Activated naive CD8-positive, alpha-beta T cell (primary cell): Measurements from ENCODE around the gene TEX19.
A peak's percentile ranks its signal among the peaks of the same experiment; 100 is the strongest.
"Not testable (repeated sequence)": the region's sequence is repeated elsewhere in the genome, so short reads cannot be mapped to it uniquely, and the experiment has no call there.

Source experiments
- H3K27ac Mint-ChIP-seq: one replicate; pipeline ENCODE4 v1.8.0; 2021; ENCODE audit warnings: mixed read lengths
- H3K27me3 Mint-ChIP-seq: one replicate; pipeline ENCODE4 v1.8.0; 2021; ENCODE audit warnings: mixed read lengths
- H3K36me3 Mint-ChIP-seq: one replicate; pipeline ENCODE4 v1.8.0; 2021; ENCODE audit warnings: mixed read lengths
- H3K4me1 Mint-ChIP-seq: one replicate; pipeline ENCODE4 v1.8.0; 2021; ENCODE audit warnings: low read depth, mixed read lengths
- H3K4me3 Mint-ChIP-seq: one replicate; pipeline ENCODE4 v1.8.0; 2021; ENCODE audit warnings: mild to moderate bottlenecking, mixed read lengths
- H3K9me3 Mint-ChIP-seq: one replicate; pipeline ENCODE4 v1.8.0; 2021; ENCODE audit warnings: low read depth, mixed read lengths

TEX19 gene

GRCh38 chr17:82372249-82373071 lies 13.4 kb downstream of the TEX19 start:
- Mint-ChIP-seq H3K27ac (no peak overlapping the region), H3K36me3 (no peaks in the 10 kb centered on the region), H3K4me3 (peak overlapping the region; percentile 72), H3K4me1 (peaks cover 15% of the 10 kb centered on the region), H3K27me3 (peaks cover 12% of the 10 kb centered on the region), H3K9me3 (no peaks in the 10 kb centered on the region)

DNA sequence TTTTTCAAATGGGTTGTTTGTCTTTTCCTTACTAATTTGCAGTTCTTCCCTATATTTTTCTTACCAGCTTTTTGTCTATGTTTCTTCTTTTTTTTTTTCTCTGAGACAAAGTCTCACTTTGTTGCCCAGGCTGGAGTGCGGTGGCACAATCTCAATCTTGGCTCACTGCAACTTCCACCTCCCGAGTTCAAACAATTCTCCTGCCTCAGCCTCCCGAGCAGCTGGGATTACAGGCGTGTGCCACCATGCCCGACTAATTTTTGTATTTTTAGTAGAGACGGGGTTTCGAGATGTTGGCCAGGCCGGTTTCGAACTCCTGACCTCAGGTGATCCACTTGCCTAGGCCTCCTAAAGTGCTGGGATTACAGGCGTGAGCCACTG lies 14.0 kb downstream of the TEX19 start:
- H3K27me3 Mint-ChIP-seq = peaks cover 12% of the 10 kb centered on the region
- not testable (repeated sequence) for H3K27ac Mint-ChIP-seq, H3K36me3 Mint-ChIP-seq, H3K9me3 Mint-ChIP-seq
- H3K4me1 Mint-ChIP-seq = peaks cover 15% of the 10 kb centered on the region
- peak overlapping the region; percentile 72 for H3K4me3 Mint-ChIP-seq

- H3K9me3 Mint-ChIP-seq = no peaks in the 10 kb centered on the region
- H3K4me3 Mint-ChIP-seq = no peak overlapping the region
- H3K27ac Mint-ChIP-seq = no peak overlapping the region
- peaks cover 15% of the 10 kb centered on the region for H3K4me1 Mint-ChIP-seq
- peaks cover 14% of the 10 kb centered on the region for H3K27me3 Mint-ChIP-seq
- H3K36me3 Mint-ChIP-seq = no peaks in the 10 kb centered on the region
Observed at GRCh38 chr17:82373731-82374625, 14.9 kb downstream of the TEX19 start.

- no peaks in the 10 kb centered on the region for H3K9me3 Mint-ChIP-seq
- H3K27me3 Mint-ChIP-seq = peaks cover 12% of the 10 kb centered on the region
- H3K4me1 Mint-ChIP-seq = peaks cover 13% of the 10 kb centered on the region
- no peak overlapping the region for H3K27ac Mint-ChIP-seq
- no peaks in the 10 kb centered on the region for H3K36me3 Mint-ChIP-seq
- no peak overlapping the region for H3K4me3 Mint-ChIP-seq
Observed at GRCh38 chr17:82374626-82375331, 15.7 kb downstream of the TEX19 start.

GRCh38 chr17:82375359-82376041 lies 16.5 kb downstream of the TEX19 start:
- Mint-ChIP-seq H3K27me3 (peaks cover 16% of the 10 kb centered on the region), H3K36me3 (no peaks in the 10 kb centered on the region), H3K27ac (no peak overlapping the region), H3K4me3 (no peak overlapping the region), H3K4me1 (peaks cover 15% of the 10 kb centered on the region), H3K9me3 (no peaks in the 10 kb centered on the region)

GRCh38 chr17:82376042-82376730 lies 17.1 kb downstream of the TEX19 start:
- Mint-ChIP-seq H3K4me3 (no peak overlapping the region), H3K27me3 (peaks cover 17% of the 10 kb centered on the region), H3K36me3 (no peaks in the 10 kb centered on the region), H3K9me3 (no peaks in the 10 kb centered on the region), H3K4me1 (peaks cover 11% of the 10 kb centered on the region), H3K27ac (no peak overlapping the region)

DNA sequence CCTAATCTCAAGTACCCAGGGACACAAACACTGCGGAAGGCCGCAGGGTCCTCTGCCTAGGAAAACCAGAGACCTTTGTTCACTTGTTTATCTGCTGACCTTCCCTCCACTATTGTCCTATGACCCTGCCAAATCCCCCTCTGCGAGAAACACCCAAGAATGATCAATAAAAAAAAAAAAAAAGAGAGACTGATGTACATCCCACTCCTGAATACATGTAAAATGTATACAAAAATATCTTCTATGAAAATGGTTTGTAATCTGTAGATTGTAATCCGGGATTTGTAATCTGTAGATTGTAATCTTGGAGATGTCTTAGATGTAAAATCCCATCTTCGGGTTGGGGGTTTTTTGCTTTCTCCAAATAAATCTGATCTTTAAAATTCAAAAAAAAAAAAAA lies 18.2 kb downstream of the TEX19 start:
- H3K36me3 Mint-ChIP-seq, H3K27ac Mint-ChIP-seq, H3K9me3 Mint-ChIP-seq, H3K4me3 Mint-ChIP-seq: not testable (repeated sequence)
- peaks cover 13% of the 10 kb centered on the region for H3K4me1 Mint-ChIP-seq
- H3K27me3 Mint-ChIP-seq = peaks cover 23% of the 10 kb centered on the region

DNA sequence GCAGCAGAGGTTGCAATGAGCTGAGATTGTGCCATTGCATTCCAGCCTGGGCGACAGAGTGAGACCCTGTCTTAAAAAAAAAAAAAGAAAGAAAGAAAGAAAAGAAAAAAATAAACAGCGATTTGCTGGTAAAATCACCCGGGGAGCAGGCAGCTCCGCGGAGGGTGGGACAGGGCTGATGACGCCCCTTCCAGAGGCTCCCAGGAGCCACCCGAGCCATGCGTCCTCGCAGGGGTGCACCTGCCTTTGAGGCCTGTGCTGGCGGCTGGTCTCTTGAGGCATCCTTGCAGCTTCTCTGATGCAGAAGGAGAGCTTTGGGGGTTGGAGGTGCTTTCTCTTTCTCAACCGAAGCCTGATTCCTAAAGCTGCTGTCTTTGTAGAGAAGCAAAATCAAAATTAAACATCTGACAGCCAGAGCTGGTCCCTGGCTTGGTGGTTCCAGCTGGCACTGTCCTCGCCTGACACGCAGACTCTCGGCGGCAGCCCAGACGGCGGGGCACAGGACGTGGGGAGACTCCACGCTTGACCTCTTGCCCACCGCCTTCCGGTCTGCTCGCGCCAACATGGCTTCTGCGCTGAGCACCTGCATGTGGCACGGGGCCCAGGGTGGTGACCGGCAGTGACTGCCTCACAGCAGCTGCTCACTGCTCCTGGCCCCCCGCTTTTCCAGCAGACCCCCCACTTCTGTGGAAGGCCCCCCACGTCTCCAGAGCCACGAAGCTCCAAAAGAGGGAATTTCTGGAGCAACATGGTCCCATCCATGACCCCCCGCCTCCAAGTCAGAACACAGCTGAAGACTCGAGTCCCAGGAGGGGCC lies 19.1 kb downstream of the TEX19 start:
- Mint-ChIP-seq H3K4me1 (peaks cover 7% of the 10 kb centered on the region), H3K36me3 (no peaks in the 10 kb centered on the region), H3K27ac (no peak overlapping the region), H3K27me3 (peaks cover 18% of the 10 kb centered on the region), H3K4me3 (no peak overlapping the region), H3K9me3 (no peaks in the 10 kb centered on the region)

- peaks cover 6% of the 10 kb centered on the region for H3K4me1 Mint-ChIP-seq
- no peak overlapping the region for H3K27ac Mint-ChIP-seq
- no peaks in the 10 kb centered on the region for H3K9me3 Mint-ChIP-seq
- no peaks in the 10 kb centered on the region for H3K36me3 Mint-ChIP-seq
- H3K4me3 Mint-ChIP-seq = no peak overlapping the region
- peaks cover 14% of the 10 kb centered on the region for H3K27me3 Mint-ChIP-seq
Observed at GRCh38 chr17:82378741-82379021, 19.6 kb downstream of the TEX19 start.

DNA sequence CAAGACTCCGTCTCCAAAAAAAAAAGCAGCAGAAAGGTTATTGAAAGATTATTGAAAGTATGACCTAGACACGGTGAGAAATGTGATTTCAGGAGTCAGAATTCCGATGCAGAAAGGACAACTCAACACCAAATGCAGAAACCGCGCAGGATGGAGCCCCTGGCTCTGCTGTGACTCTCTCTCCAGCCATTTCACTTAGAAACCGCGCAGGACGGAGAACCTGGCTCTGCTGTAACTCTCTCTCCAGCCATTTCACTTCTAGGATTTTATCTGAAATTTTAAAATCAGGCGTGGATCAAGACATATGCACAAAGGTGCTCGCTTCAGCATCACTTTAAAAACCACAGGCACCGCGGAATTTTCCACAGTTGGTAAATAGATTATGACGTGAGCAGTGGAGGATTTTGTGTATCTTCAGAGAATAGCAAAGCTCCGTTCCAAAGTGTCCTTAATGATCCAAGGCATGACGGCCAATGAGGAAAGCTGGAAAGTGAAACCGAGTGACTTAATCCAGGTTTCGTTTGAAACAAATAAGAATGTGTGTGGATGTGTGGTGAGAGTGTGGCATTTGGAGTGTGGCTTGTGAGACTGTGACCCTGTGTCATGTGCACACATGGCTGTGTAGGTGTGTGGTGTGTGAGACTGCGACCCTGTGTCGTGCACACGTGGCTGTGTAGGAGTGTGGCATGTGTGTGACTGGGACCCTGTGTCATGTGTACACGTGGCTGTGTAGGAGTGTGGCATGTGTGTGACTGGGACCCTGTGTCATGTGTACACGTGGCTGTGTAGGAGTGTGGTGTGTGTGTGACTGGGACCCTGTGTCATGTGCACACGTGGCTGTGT lies 22.0 kb downstream of the TEX19 start:
- H3K27me3 Mint-ChIP-seq = peaks cover 14% of the 10 kb centered on the region
- no peak overlapping the region for H3K27ac Mint-ChIP-seq
- H3K4me3 Mint-ChIP-seq = no peak overlapping the region
- H3K4me1 Mint-ChIP-seq = peaks cover 6% of the 10 kb centered on the region
- H3K36me3 Mint-ChIP-seq = no peaks in the 10 kb centered on the region
- H3K9me3 Mint-ChIP-seq = no peaks in the 10 kb centered on the region

GRCh38 chr17:82381703-82382009 lies 22.6 kb downstream of the TEX19 start:
- H3K36me3 Mint-ChIP-seq = not testable (repeated sequence)

DNA sequence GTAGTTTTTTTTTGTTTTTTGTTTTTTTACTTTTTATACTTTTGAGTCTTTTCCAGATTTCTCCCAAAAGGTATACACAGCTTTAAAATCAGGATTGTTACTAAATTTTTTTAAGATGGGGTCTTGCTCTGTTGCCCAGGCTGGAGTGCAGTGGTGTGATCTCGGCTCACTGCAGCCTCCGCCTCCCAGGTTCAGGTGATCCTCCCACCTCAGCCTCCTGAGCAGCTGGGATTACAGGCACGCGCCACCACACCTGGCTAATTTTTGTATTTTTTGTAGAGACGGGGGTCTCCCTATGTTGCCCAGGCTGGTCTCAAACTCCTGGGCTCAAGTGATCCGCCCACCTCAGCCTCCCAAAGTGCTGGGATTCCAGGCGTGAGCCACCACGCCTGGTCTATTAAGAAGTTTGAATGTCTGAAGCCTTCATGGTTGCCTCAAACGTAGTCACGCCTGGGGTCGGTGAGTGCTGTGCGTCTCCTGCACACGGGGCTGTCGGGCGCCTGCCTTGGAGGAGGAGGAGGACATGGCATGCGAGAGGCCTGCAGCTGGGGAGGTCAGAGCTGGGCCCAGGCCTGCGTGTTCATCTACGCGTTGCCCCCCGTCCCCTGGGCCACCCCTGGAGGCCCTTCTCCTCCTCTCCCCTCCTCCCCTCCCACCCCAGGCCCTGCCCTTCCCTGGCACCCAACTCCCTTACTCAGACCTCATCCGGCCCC lies 23.3 kb downstream of the TEX19 start:
- not testable (repeated sequence) for H3K27ac Mint-ChIP-seq

More at GRCh38 chr17:82381703-82382009, 22.6 kb downstream of the TEX19 start:
- not testable (repeated sequence) for H3K9me3 Mint-ChIP-seq, H3K27ac Mint-ChIP-seq, H3K4me1 Mint-ChIP-seq, H3K4me3 Mint-ChIP-seq
- H3K27me3 Mint-ChIP-seq = peaks cover 14% of the 10 kb centered on the region

GRCh38 chr17:82382933-82383255 lies 23.8 kb downstream of the TEX19 start:
- H3K27ac Mint-ChIP-seq = no peak overlapping the region
- H3K9me3 Mint-ChIP-seq = no peaks in the 10 kb centered on the region
- H3K4me3 Mint-ChIP-seq = no peak overlapping the region
- peaks cover 14% of the 10 kb centered on the region for H3K27me3 Mint-ChIP-seq
- peaks cover 9% of the 10 kb centered on the region for H3K4me1 Mint-ChIP-seq
- no peaks in the 10 kb centered on the region for H3K36me3 Mint-ChIP-seq

More for the DNA sequence above, 23.3 kb downstream of the TEX19 start:
- peaks cover 14% of the 10 kb centered on the region for H3K27me3 Mint-ChIP-seq
- not testable (repeated sequence) for H3K9me3 Mint-ChIP-seq, H3K4me1 Mint-ChIP-seq, H3K36me3 Mint-ChIP-seq, H3K4me3 Mint-ChIP-seq
